C4-2B (cell line): ENCODE data around the gene TMEM238L.

Source experiments
- H3K27ac ChIP-seq: fragments of 450-650 bp; 2 replicates; pipeline ENCODE4 v1.5.1; 2017
- CTCF ChIP-seq: fragments of 450-650 bp; conservative IDR thresholded peaks from 2 replicates; pipeline ENCODE4 v1.5.1; 2017; ENCODE audit warnings: mild to moderate bottlenecking
- ZFX ChIP-seq: fragments of 450-650 bp; IDR thresholded peaks from 2 replicates; pipeline ENCODE4 v1.6.1; 2017

TMEM238L gene

DNA sequence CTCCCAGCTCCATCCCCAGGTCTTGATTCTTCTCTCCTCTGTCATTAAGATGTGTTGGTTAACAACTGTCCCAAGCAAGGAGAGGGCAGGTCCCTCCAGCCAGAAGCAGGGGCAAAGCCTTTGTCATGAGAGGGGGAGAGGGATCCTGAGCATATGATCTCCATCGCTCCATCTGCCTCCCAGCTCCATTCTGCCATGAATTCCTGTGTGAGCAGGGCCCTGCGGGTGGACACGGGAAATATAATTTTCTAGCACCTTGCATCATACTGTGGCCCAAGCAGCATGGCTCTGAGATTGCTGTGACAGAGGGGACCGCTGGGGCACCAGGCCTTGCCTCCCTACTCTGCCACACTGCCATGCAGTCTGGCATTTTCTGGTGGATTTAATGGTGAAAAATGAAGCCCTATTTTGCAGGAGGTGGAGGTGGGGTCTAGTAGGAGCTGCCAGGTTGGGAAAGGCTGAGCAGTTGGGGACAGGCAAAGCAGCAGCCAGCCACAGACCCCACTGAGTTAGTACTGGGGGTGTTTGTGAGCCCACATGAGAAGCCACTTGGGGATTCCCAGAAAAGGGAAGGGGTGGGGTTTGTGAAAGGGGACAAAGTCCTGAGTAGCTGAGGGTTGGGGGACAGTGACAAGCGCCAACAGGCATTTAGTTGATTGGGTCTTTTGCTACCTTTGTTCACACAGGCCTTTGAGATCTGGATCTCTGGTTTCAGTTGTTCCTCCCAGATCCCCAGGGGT, 16.4 kb downstream of the TMEM238L start:
- no peak for TF ChIP-seq CTCF
- no peak for TF ChIP-seq ZFX
- no peak overlapping the region for H3K27ac ChIP-seq

DNA sequence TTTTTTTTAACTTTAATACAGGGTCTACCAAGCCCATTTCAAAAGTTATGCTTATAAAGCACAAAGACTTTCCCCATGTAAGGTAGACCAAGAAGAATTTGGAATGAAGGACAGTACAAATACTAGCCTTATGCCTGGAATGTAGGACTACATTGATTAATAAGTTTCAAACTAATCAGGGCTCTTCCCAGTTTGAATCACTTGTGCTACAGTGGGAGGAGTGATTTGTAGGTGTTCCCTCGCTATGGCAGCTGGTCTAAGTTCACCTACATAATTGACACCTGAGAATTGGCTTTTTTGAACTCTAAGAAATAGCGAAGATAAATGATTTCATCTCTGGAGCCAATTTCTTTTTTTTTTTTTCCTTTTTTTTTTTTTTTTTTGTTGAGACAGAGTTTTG, 18.6 kb downstream of the TMEM238L start:
- TF ChIP-seq CTCF = no peak
- TF ChIP-seq ZFX = no peak
- no peak overlapping the region for H3K27ac ChIP-seq

DNA sequence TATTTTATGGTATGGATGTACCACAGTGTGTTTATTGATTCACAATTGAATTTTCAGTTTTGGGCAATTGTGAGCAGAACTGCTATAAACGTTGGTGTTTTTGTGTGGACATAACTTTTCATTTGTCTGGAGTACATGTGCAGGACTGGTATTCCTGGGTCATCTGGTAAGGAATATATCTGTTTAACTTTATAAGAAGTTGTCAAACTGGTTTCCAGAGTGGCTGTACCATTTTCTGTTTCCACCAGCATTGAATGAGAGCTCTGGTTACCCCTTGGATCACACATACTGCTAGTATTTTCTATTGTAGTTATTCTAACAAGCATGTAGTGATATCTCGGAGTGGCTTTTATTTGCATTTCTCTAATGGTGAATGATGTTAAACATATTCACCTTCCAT, 24.3 kb downstream of the TMEM238L start:
- TF ChIP-seq CTCF (no peak), ZFX (no peak)
- H3K27ac ChIP-seq = no peak overlapping the region

DNA sequence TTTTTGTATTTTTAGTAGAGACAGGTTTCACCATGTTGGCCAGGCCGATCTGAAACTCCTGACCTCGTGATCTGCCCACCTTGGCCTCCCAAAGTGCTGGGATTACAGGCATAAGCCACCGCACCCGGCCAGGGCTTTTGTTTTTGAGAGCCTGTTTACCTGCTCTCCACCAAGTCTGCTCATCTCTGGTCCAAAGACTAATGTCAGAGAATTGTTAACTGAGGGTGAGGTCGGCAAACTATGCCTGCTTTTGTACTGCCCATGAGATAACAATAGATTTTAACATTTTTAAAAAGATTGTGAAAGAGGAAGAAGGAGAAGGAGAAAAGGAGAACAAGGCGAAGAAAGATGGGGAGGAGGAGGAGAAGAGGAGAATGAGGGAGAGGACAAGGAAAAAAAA, 26.0 kb downstream of the TMEM238L start:
- no peak overlapping the region for H3K27ac ChIP-seq
- TF ChIP-seq CTCF = no peak
- no peak for TF ChIP-seq ZFX

GRCh38 chr17:10777131-10777807, 26.6 kb downstream of the TMEM238L start:
- TF ChIP-seq ZFX (no peak), CTCF (no peak)
- H3K27ac ChIP-seq = no peak overlapping the region

GRCh38 chr17:10776381-10776780, 27.5 kb downstream of the TMEM238L start:
- no peak overlapping the region for H3K27ac ChIP-seq
- TF ChIP-seq CTCF = no peak
- TF ChIP-seq ZFX = no peak

GRCh38 chr17:10775740-10776356, 28.1 kb downstream of the TMEM238L start:
- no peak overlapping the region for H3K27ac ChIP-seq
- no peak for TF ChIP-seq CTCF
- no peak for TF ChIP-seq ZFX
